AML-193 (cell line): ENCODE data around the gene SLC22A2.
A peak's percentile ranks its signal among the peaks of the same experiment; 100 is the strongest.
"Not testable (repeated sequence)": the region's sequence is repeated elsewhere in the genome, so short reads cannot be mapped to it uniquely, and the experiment has no call there.

ENCODE experiments used
- DNase-seq, 2 experiments: peaks; one replicate each; lab custom pipeline; 2025; lab: John Stamatoyannopoulos, UW

SLC22A2 gene

GRCh38 chr6:160248538-160248937, 10.1 kb downstream of the SLC22A2 start:
- no peak for DNase-seq

- no peak for DNase-seq
These were observed 11.2 kb downstream of the SLC22A2 start for GRCh38 chr6:160247457-160247883.

DNA sequence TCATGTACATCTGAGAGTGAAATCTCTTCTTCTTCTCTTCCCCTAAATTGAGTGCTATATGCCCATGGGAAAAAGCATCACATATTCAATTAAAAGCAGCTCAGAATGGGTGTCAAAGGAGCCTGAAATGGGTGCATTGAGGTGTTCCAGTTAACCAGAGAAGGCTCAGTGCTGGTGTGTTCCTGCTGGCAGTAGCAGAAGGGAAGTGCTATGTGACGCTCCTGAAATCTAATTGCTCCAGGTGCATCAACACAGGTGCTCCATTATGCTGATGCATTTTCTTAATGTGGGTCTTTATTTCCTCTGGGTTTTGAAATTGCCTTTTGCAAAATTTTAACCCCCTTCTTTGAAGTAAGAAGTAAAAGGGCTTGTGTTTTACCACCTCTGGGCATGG, 17.9 kb downstream of the SLC22A2 start:
- no peak for DNase-seq

- no peak for DNase-seq
These were observed 18.5 kb downstream of the SLC22A2 start for GRCh38 chr6:160239929-160240690.

- DNase-seq, result no peak
These were observed 19.6 kb downstream of the SLC22A2 start for GRCh38 chr6:160238761-160239751.

DNA sequence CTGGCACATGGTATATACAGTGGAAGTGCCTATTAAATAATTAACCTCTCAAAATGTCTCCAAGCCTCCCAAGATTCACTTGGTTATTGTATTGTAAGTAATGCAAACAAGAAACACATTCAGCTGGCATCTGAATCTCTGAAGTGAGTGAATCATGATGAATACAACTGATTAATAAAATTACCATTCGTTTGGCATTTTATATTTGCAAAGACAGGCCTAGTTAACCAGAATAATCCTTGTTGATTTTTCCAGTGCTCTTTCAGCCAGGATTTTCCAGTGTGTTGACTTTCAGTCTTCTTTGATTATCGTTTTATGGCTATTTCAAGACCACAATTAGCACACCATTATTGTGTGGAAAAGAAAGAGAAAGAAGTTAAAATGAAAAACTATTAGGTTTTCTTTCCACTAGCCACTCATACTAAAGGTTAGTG, 20.3 kb downstream of the SLC22A2 start:
- DNase-seq, result no peak

- not testable (repeated sequence) for DNase-seq
These were observed 20.9 kb downstream of the SLC22A2 start for GRCh38 chr6:160237597-160238275.

- not testable (repeated sequence) for DNase-seq
These were observed 22.3 kb downstream of the SLC22A2 start for GRCh38 chr6:160236235-160236872.

GRCh38 chr6:160233950-160234640, 24.5 kb downstream of the SLC22A2 start:
- not testable (repeated sequence) for DNase-seq

DNA sequence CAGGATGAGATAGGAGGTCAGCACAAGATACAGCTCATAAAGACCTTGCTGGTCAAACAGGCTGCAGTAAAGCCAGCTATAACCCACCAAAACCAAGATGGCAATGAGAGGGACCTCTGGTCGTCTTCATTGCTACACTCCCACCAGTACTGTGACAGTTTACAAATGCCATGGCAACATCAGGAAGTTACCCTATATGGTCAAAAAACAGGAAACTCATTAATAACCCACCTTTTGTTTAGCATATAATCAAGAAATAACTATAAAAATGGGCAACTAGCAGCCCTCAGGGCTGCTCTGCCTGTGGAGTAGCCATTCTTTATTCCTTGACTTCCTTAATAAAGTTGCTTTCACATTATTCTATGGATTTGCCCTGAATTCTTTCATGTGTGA, 30.9 kb downstream of the SLC22A2 start:
- DNase-seq, result no peak

DNA sequence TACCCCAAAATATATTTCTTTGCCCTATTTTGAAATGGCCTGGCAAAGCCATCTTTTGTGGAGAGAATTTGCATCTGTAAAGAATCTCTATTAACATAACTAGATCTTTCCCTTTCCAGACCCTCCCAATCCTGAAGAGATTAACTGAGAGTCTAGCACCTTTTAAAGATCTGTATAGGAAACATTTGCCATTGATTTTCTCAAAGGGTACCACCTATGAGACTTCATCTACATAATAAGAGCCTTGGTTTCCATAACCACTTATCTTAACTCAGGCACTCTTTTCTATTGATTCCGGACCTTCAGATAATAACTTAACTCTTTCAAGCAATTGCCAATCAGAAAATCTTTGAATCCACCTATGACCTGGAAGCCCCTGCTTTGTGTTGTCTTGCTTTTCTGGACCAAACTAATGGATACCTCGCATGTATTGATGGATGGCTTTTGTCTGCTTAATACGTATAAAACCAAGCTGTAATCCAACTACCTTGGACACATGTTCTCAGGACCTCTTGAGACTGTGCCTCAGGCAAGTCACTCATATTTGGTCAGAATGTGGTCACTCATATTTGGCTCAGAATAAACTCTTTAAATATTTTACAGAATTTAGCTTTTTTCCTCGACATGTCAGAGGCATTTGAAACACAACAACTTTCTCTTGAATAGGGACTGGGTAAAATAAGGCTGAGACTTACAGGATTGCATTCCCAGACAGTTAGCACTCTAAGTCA, 31.4 kb downstream of the SLC22A2 start:
- DNase-seq, result no peak

DNA sequence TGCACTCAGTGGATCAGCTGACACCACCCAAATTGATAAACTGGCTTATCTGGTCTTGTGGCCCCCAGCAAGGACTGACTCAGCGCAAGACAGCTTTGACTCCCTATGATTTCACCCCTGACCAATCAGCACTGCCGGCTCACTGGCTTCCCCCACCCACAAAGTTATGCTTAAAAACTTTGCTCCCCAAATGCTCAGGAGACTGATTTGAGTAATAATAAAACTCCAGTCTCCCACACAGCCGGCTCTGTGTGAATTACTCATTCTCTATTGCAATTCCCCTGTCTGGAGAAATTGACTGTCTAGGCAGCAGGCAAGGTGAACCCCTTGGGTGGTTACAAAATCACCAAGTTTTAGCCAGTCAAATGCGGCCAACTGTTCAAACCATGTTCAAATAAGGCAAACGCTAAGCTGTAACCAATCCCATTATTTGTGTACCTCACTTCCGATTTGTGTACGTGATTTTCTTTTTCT, 32.5 kb downstream of the SLC22A2 start:
- DNase-seq, result no peak

- DNase-seq, result no peak
These were observed 33.9 kb downstream of the SLC22A2 start for GRCh38 chr6:160224639-160225237.

DNA sequence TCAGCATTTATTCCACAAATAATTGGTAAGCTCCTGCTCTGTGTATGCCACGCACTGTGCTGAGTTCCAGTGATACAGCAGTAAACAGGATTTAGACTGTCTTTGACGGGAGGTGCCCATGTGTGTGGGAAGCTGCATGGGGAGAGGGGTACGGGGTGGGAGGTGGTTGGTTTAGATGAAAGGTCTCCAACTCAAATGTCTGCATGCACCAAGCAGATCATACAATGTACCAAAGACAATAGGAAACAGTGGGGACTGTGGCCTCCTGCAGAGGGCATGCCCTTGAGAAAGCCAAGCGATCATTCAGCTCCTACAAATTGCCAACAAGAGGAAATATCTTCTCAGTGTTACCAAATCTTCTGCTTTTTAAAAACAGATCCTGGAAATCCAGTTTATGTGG, 36.1 kb downstream of the SLC22A2 start:
- no peak for DNase-seq

DNA sequence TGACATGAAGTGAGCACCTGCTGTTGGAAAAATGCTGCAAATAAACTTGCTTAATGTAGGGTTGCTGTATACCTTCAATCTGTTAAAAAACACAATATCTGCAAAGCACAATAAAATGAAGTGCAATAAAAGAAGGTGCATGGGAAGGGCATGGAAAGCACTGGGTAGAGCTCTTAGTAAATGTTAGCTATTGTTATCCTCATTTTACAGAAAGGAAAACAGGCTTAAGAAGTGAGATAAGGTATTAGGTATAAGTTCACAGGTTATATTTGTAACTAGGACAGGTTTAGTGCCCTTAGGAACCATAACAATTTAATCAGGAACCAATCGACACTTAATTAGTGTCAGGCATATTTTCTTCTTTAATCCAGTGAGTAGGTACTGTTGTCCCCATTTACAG, 36.7 kb downstream of the SLC22A2 start:
- DNase-seq, result no peak

DNA sequence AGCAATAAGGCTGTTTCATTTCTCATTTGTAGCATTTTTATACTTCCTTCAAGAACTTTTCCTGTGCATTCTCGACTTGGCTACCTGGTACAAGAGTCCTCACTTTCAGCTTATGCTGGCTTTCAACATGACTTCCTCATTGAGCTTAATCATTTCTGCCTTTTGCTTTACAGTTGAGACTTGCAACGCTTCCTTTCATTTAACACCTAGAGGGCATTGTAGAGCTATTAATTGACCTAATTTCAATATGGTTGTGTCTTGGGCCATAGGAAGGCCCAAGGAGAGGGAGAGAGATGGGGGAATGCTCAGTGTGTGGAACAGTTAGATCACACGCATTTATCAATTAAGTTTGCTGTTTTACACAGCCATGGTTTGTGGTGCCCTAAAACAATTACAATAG, 37.2 kb downstream of the SLC22A2 start:
- peak; percentile 64 to 72 for DNase-seq

GRCh38 chr6:160218810-160219209, 39.8 kb downstream of the SLC22A2 start:
- DNase-seq, result no peak

- DNase-seq, result no peak
These were observed 40.8 kb downstream of the SLC22A2 start for GRCh38 chr6:160217863-160218262.

GRCh38 chr6:160217073-160217472, 41.5 kb downstream of the SLC22A2 start:
- no peak for DNase-seq

DNA sequence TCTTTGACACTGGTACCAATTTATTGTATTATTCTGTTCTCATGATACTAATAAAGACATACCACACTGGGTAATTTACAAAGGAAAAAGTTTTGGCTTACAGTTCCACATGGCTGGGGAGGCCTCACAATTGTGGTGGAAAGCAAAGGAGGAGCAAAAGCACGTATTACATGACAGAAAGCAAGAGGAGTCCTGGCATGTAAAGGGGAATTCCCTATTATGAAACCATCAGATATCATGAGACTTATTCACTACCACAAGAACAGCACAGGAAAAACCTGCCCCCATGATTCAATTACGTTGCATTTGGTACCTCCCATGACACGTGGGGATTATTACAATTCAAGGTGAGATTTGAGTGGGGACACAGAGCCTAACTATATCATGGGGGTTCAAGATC, 43.4 kb downstream of the SLC22A2 start:
- DNase-seq, result no peak
